Psoas muscle (tissue), 8 donors: ENCODE data around the gene PBX2. TPM values are rescaled to one million over a fixed set of nuclear protein-coding genes. Genes with fewer than 3 reads are reported as not detected.

Source experiments
- ATAC-seq, 4 donors: fragments of 200-7000 bp; cut with Tn5 transposase; one replicate each; pipeline ENCODE4 v1.9.1; 2020; ENCODE audit warnings: moderate library complexity in 3 of 4, mild to moderate bottlenecking in 2 of 4
- DNase-seq, 2 donors: peaks; one replicate each; pipeline ENCODE4 v3.0.0-alpha.2; 2020
- H3K27ac ChIP-seq: fragments of 200-600 bp; one replicate; pipeline ENCODE4 v1.8.0; 2022
- H3K27me3 ChIP-seq, 3 donors: fragments of 200-600 bp in 1 of 3; one replicate each; pipeline versions ENCODE4 v1.6.1 to v1.8.0; 2013 to 2022; ENCODE audit warnings: low read length in 2 of 3, mild to moderate bottlenecking in 2 of 3, moderate library complexity in 1 of 3; ENCODE audit not compliant: insufficient read depth in 3 of 3
- H3K36me3 ChIP-seq, 2 donors: fragments of 200-600 bp in 1 of 2; one replicate each; pipeline versions ENCODE4 v1.6.1 to v1.8.0; 2013 to 2022; ENCODE audit warnings: low read depth in 1 of 2, mild to moderate bottlenecking in 1 of 2, moderate library complexity in 1 of 2; ENCODE audit not compliant: insufficient read depth in 1 of 2
- H3K4me1 ChIP-seq: fragments of 200-600 bp; one replicate; pipeline ENCODE4 v1.8.0; 2022
- H3K4me3 ChIP-seq: fragments of 200-600 bp; one replicate; pipeline ENCODE4 v1.8.0; 2022; ENCODE audit warnings: mild to moderate bottlenecking
- H3K9me3 ChIP-seq: fragments of 200-600 bp; one replicate; pipeline ENCODE4 v1.8.0; 2022
- CTCF ChIP-seq: fragments of 200-600 bp; IDR thresholded peaks from one replicate; pipeline ENCODE4 v1.8.0; 2022; ENCODE audit warnings: antibody characterized with exemption
- WGBS, 3 donors: extraction: QIAGEN DNeasy Blood & Tissue Kit; methylation state at CpG; one replicate each; pipeline versions ENCODE4 v1.1.6 to v1.1.7; 2013; 5-methylcytosine and 5-hydroxymethylcytosine counted together
- intact Hi-C, 2 donors: fragments of 100-400 bp; cut with DNase I; formaldehyde crosslinking; loops; one replicate each; pipeline versions ENCODE4 v1.11.0 to v1.14.2; 2022
- polyA plus RNA-seq, 3 donors: library from polyadenylated mRNA; stranded (reverse); fragments of 200-250 nt; gene quantifications; one replicate each; pipeline ENCODE4 v1.2.3, GENCODE V29; 2013
- total RNA-seq, 4 donors: library from RNA; stranded (reverse); fragmentation: NEBNext Ultra II Directional in 2 of 4; extraction: Animal tissue kit (Norgen Biotek cat#: 25700) in 2 of 4; gene quantifications; one replicate each; pipeline versions ENCODE4 v1.2.1 to v1.2.4, GENCODE V29; 2021 to 2023
- donor health status: healthy with polysubstance abuse.
- donor health status: DM: no; HTN: no; CAD: no; lungs with moderate emphysema.
- donor health status: Bipolar disorder and iron deficiency.
- donor health status: healthy.
- donor health status: DM: yes; HTN: yes; CAD: no.
- donor health status: DM: no; HTN: no; CAD: no.
- donor health status: DM: no; HTN: no; CAD: no.
- donor health status: DM: yes; HTN: yes; CAD: no.

The PBX2 gene
- total and polyA plus RNA-seq, 7 donors, result 20.4 to 46.7 (median 36.1) TPM

GRCh38 chr6:32177788-32178546 lies 12.0 kb downstream of the PBX2 start, which contains the start of gene RNF5:
TSS of gene RNF5 (plus strand) at chr6:32178405. CDS start at chr6:32178512, 107 bp downstream.
- 0 to 1% (median 1%) methylated on average over 33 of the region's 33 CpGs for WGBS, 3 donors
- Histone ChIP-seq H3K27me3 (no peaks in the 10 kb centered on the region), H3K9me3 (no peaks in the 10 kb centered on the region), H3K27ac (peak within 1 kb of the TSS; percentile 87), H3K4me1 (peaks cover 38% of the 10 kb centered on the region), H3K4me3 (peak within 1 kb of the TSS; percentile 92), H3K36me3 (peaks cover 0 to 30% of the 10 kb centered on the region in 2 donors)
- DNase-seq (peak; percentile 93 to 94), ATAC-seq (peak; percentile 86 to 88 (median 87))
- TF ChIP-seq CTCF, result no peak
- intact Hi-C loops, result loop anchor here (2.0 to 5.0 kb wide), 2 partner anchors 49 to 51 kb away; partner anchors contain the start of gene ATF6B (in 2 of the 2)

GRCh38 chr6:32177183-32177787 lies 12.7 kb downstream of the PBX2 start:
- no peak for TF ChIP-seq CTCF

DNA sequence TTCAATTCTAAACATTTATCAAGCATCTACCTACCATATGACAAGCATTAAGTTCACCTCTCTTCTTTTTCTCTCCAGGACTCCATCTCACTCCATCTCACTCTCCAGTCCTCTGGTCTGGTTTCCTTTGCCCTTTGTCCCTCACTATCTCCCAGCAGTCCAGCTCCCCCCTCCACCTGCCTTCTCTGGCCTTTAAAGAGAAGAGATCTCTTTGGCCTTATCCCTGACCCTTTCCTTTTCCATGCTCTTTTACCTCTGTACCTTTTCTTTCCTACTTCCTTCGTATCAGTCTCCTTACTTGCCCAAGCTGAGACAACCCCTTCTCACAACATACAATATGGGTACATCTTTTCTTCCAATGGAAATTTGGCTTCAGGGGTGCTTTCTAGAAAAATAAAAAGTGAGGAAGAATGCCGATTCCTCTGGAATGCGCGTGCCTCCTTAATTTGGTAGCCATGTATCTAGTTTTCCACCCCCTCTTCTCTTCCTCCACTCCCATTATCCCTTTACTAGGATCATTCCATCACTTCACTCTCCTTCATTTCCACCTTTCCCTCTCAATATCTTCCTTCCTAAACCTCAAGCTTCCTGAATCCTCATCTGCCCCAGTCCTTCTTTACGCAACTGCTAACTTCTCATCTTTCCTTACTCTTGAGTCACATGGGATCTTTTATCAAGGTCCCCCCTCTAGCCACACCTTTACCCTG lies 13.4 kb downstream of the PBX2 start:
- intact Hi-C loops, result loop anchor here (2.0 to 5.0 kb wide), 2 partner anchors 48 to 49 kb away; partner anchors contain the start of gene ATF6B (in 2 of the 2)
- TF ChIP-seq CTCF, result no peak
- peak overlapping the region; percentile 87 for H3K27ac ChIP-seq
- whole genome bisulfite sequencing, 3 donors, result 12 to 22% (median 21%) methylated on average over 5 of the region's 5 CpGs
- no peaks in the 10 kb centered on the region for H3K9me3 ChIP-seq
- H3K4me3 ChIP-seq, result peak overlapping the region; percentile 92
- ATAC-seq, result peak in 1 of 4 donors; percentile 30
- H3K4me1 ChIP-seq, result peaks cover 30% of the 10 kb centered on the region
- peaks cover 0 to 21% of the 10 kb centered on the region in 2 donors for H3K36me3 ChIP-seq
- DNase-seq, result no peak
- no peaks in the 10 kb centered on the region for H3K27me3 ChIP-seq

More at GRCh38 chr6:32177183-32177787, 12.7 kb downstream of the PBX2 start:
- Histone ChIP-seq H3K4me1 (peaks cover 32% of the 10 kb centered on the region), H3K36me3 (peaks cover 0 to 24% of the 10 kb centered on the region in 2 donors), H3K27ac (peak overlapping the region; percentile 87), H3K4me3 (peak overlapping the region; percentile 92), H3K9me3 (no peaks in the 10 kb centered on the region), H3K27me3 (no peaks in the 10 kb centered on the region)
- DNase-seq (no peak), ATAC-seq (peak; percentile 2 to 31 (median 6))
- 1% methylated on average over 20 of the region's 20 CpGs for WGBS, 3 donors
- intact Hi-C loops, result loop anchor here (2.0 to 5.0 kb wide), 2 partner anchors 48 to 50 kb away; partner anchors contain the start of gene ATF6B (in 2 of the 2)

DNA sequence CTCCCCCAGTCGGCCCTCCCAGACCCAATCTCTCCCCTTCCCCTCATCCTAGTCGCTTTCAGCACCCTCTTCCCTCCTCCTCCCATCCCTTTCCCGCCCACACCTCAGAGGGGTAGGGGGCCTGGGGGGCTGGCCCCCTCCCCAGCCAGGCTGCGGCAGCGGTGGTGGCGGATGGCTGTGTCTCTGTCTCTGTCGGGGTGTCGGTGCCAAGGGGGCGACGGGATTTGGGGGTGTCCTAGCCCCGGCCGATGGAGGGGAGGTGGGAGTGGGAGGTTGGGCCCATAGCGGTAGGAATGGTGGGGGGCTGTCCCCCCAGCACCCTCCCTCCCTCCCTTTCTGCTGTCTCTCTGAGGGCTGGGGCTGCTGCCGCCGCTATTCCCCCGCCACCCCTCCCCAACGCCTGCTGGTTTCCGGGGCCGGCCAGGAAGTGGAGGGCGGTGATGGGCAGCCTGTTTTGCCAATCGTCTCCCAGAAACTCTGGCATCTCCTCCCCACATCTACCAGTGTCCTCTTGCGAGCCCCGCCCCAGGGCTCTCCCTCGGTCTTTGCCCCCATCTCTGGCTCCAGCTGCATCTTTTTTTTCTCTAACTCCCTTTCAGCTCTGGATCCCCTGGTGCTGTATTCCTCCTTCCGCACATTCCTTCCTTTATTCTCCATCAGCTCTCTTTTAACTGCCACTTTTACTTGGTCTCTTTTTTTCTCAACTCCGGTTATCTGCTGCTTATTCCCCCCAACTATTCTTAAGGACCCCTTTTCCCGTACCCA lies 14.1 kb downstream of the PBX2 start, which contains the start of gene AGPAT1:
Gene AGPAT1 (minus strand): TSS at position 374 of the 765 bp plus-strand sequence. CDS start 4,588 bp downstream, outside the sequence.
- Histone ChIP-seq H3K27me3 (no peaks in the 10 kb centered on the region), H3K36me3 (peaks cover 0 to 17% of the 10 kb centered on the region in 2 donors), H3K4me1 (peaks cover 30% of the 10 kb centered on the region), H3K4me3 (peak within 1 kb of the TSS; percentile 92), H3K27ac (peak within 1 kb of the TSS; percentile 87), H3K9me3 (no peaks in the 10 kb centered on the region)
- peak; percentile 69 to 80 (median 72) for ATAC-seq
- no peak for TF ChIP-seq CTCF
- 1% methylated on average over 14 to 27 of the region's 27 CpGs for WGBS, 3 donors
- intact Hi-C loops, result loop anchor here (2.0 to 5.0 kb wide), 2 partner anchors 47 to 49 kb away; partner anchors contain the start of gene ATF6B (in 2 of the 2)
- peak; percentile 97 to 98 for DNase-seq
